HepG2 (cell line): Measurements from ENCODE around the gene SLC13A5. TPM values are rescaled to one million over a fixed set of nuclear protein-coding genes. Genes with fewer than 3 reads are reported as not detected.

Source experiments
- CTCF ChIP-seq: sonication (generic); formaldehyde crosslinking; IDR thresholded peaks from 2 replicates; pipeline ENCODE4 v1.5.0; 2020; ENCODE audit warnings: mild to moderate bottlenecking, missing genetic modification reagents, moderate library complexity
- ETS1 ChIP-seq: sonication (generic); formaldehyde crosslinking; IDR thresholded peaks from 2 replicates; pipeline ENCODE4 v1.4.0; 2020; ENCODE audit warnings: missing genetic modification reagents
- FOXK1 ChIP-seq: sonication (generic); formaldehyde crosslinking; IDR thresholded peaks from 2 replicates; pipeline ENCODE4 v1.4.0; 2020; ENCODE audit warnings: low read depth, missing genetic modification reagents, borderline replicate concordance
- HNRNPH1 ChIP-seq: fragments of 200-400 bp; formaldehyde crosslinking; optimal IDR thresholded peaks from 2 replicates; pipeline ENCODE3; 2017; ENCODE audit warnings: mild to moderate bottlenecking, low read depth, low read length
- IRF1 ChIP-seq: sonication (generic); formaldehyde crosslinking; IDR thresholded peaks from 2 replicates; pipeline ENCODE4 v1.4.0; 2020; ENCODE audit warnings: low read depth, mild to moderate bottlenecking, missing genetic modification reagents
- MXD1 ChIP-seq: sonication (generic); formaldehyde crosslinking; IDR thresholded peaks from 2 replicates; pipeline ENCODE4 v1.4.0; 2020; ENCODE audit warnings: mild to moderate bottlenecking, missing genetic modification reagents
- SMARCE1 ChIP-seq: fragments of 450-650 bp; IDR thresholded peaks from 2 replicates; pipeline ENCODE4 v1.6.1; 2017; ENCODE audit warnings: borderline replicate concordance
- ZBTB40 ChIP-seq, 2 experiments: fragments of 450-650 bp in 1 of 2; sonication (generic) in 1 of 2; formaldehyde crosslinking in 1 of 2; IDR thresholded peaks; 2 replicates each; pipeline versions ENCODE4 v1.6.1 to v1.8.0; 2016 to 2022; ENCODE audit warnings: antibody characterized with exemption in 1 of 2, mild to moderate bottlenecking in 1 of 2, missing genetic modification reagents in 1 of 2
- ZNF383 ChIP-seq: sonication (generic); formaldehyde crosslinking; IDR thresholded peaks from 2 replicates; pipeline ENCODE4 v1.4.0; 2020; ENCODE audit warnings: missing genetic modification reagents, mild to moderate bottlenecking, borderline replicate concordance
- ZNF460 ChIP-seq: sonication (generic); formaldehyde crosslinking; IDR thresholded peaks from 2 replicates; pipeline ENCODE4 v1.5.1; 2020; ENCODE audit warnings: missing genetic modification reagents, mild to moderate bottlenecking, borderline replicate concordance
- ZNF572 ChIP-seq: sonication (generic); formaldehyde crosslinking; IDR thresholded peaks from 2 replicates; pipeline ENCODE4 v1.5.1; 2020; ENCODE audit warnings: mild to moderate bottlenecking, missing genetic modification reagents
- ZNF75D ChIP-seq: sonication (generic); formaldehyde crosslinking; IDR thresholded peaks from 2 replicates; pipeline ENCODE4 v1.8.1; 2023; ENCODE audit warnings: missing genetic modification reagents, mild to moderate bottlenecking, borderline replicate concordance
- ZSCAN22 ChIP-seq: sonication (generic); formaldehyde crosslinking; IDR thresholded peaks from 2 replicates; pipeline ENCODE4 v1.4.0; 2020; ENCODE audit warnings: mild to moderate bottlenecking, missing genetic modification reagents
- polyA plus RNA-seq, 8 experiments: library from polyadenylated mRNA; depleted of rRNA in 3 of 8; stranded (reverse) in 7 of 8; unstranded in 1 of 8; fragments of >200 nt; fragmentation: Illumina TruSeq in 4 of 8; extraction: Trizol in 4 of 8; gene quantifications; 2 replicates each; pipeline versions ENCODE4 v1.2.1 to v1.2.3, GENCODE V29; 2011 to 2016; ENCODE audit warnings: low read depth in 4 of 8, missing spikeins in 1 of 8, mixed read lengths in 1 of 8; ENCODE audit not compliant: insufficient read depth in 1 of 8
- total RNA-seq, 5 experiments: library from RNA; depleted of rRNA; stranded (reverse); fragments of >200 nt; fragmentation: Illumina TruSeq; extraction: Trizol; gene quantifications; 2 replicates each; pipeline ENCODE4 v1.2.3, GENCODE V29; 2016; ENCODE audit warnings: low read depth in 1 of 5

The SLC13A5 gene
- total and polyA plus RNA-seq, 2 of the 13 experiments (the other 11 are each of a cell fraction or from before 2014, with no cell fraction given) = 42.8 to 310 TPM

DNA sequence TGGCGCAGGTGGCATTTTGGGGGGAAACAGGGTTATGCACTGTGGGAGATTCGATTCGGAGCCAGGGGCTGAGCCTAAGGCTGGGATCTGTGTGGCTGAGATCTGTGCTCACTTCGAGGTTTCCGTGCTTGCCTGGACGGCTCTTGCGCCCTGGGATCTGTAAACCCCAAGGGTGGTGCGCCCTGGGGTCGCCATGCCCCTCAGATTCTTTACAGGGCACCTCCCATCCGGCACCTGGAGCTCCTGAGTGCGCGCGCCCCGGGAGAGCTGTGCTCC lies 377 bp downstream of the SLC13A5 start (continued):
- no peak for TF ChIP-seq ZBTB40 (IDR thresholded peaks at IDR 0.05)
- no peak for TF ChIP-seq ZBTB40 (CRISPR knock-in tag; IDR thresholded peaks at IDR 0.05)
- no peak for TF ChIP-seq HNRNPH1
- no peak for TF ChIP-seq MXD1 (CRISPR knock-in tag)
- no peak for TF ChIP-seq ZSCAN22 (CRISPR knock-in tag)
- TF ChIP-seq ETS1 (CRISPR knock-in tag) = no peak; the same call in 1 of the 2 replicates
- no peak for TF ChIP-seq ZNF572 (CRISPR knock-in tag)
- no peak for TF ChIP-seq IRF1 (CRISPR knock-in tag)
- TF ChIP-seq CTCF (CRISPR knock-in tag) = no peak
- TF ChIP-seq ZNF383 = peak; percentile 89; the same call in 1 of the 2 replicates
- TF ChIP-seq SMARCE1 = no peak
- TF ChIP-seq FOXK1 = no peak
- TF ChIP-seq ZNF75D = no peak
- no peak for TF ChIP-seq ZNF460 (CRISPR knock-in tag)
